ENCODE data around the gene EME1. TPM values are rescaled to one million over a fixed set of nuclear protein-coding genes. Genes with fewer than 3 reads are reported as not detected.
"Not testable (repeated sequence)": the region's sequence is repeated elsewhere in the genome, so short reads cannot be mapped to it uniquely, and the experiment has no call there.

The EME1 gene
- total RNA-seq, 3 donors from 2014 or later, result 0.76 to 4.0 (median 1.8) TPM

- DNase-seq (no peak), ATAC-seq (no peak)
- Histone ChIP-seq H3K4me1 (ENCODE audit: low read depth) (no peaks in the 10 kb centered on the region), H3K9me3 (no peaks in the 10 kb centered on the region), H3K36me3 (ENCODE audit: low read depth) (no peaks in the 10 kb centered on the region), H3K4me3 (no peak overlapping the region)
- TF ChIP-seq CTCF (IDR thresholded peaks at IDR 0.05), result no peak
- intact Hi-C loops (cut with DNase I, micrococcal nuclease), result no loop called here
These were observed 43.3 kb upstream of the EME1 start for GRCh38 chr17:50329716-50330115.

GRCh38 chr17:50330151-50330775 lies 42.8 kb upstream of the EME1 start:
- ATAC-seq (no peak), DNase-seq (no peak)
- Histone ChIP-seq H3K9me3 (no peaks in the 10 kb centered on the region), H3K4me1 (ENCODE audit: low read depth) (no peaks in the 10 kb centered on the region), H3K4me3 (no peak overlapping the region), H3K36me3 (ENCODE audit: low read depth) (no peaks in the 10 kb centered on the region)
- intact Hi-C loops (cut with DNase I, micrococcal nuclease), result no loop called here
- TF ChIP-seq CTCF (IDR thresholded peaks at IDR 0.05), result no peak

GRCh38 chr17:50331085-50331791 lies 41.8 kb upstream of the EME1 start:
- H3K36me3 ChIP-seq (ENCODE audit: low read depth), result no peaks in the 10 kb centered on the region
- H3K4me3 ChIP-seq, result no peak overlapping the region
- DNase-seq (no peak), ATAC-seq (no peak)
- H3K4me1 ChIP-seq (ENCODE audit: low read depth), result no peaks in the 10 kb centered on the region
- no peak for TF ChIP-seq CTCF (IDR thresholded peaks at IDR 0.05)
- intact Hi-C loops (cut with DNase I, micrococcal nuclease), result no loop called here
- no peaks in the 10 kb centered on the region for H3K9me3 ChIP-seq

- intact Hi-C loops (cut with DNase I, micrococcal nuclease), result no loop called here
- ATAC-seq (no peak), DNase-seq (no peak)
- no peak for TF ChIP-seq CTCF (IDR thresholded peaks at IDR 0.05)
- no peak overlapping the region for H3K4me3 ChIP-seq
- no peaks in the 10 kb centered on the region for H3K9me3 ChIP-seq
- no peaks in the 10 kb centered on the region for H3K4me1 ChIP-seq (ENCODE audit: low read depth)
- no peaks in the 10 kb centered on the region for H3K36me3 ChIP-seq (ENCODE audit: low read depth)
These were observed 40.8 kb upstream of the EME1 start for GRCh38 chr17:50332196-50332595.

- intact Hi-C loops (cut with DNase I, micrococcal nuclease); H3K9me3 ChIP-seq; H3K4me3 ChIP-seq; H3K36me3 ChIP-seq (ENCODE audit: low read depth); ATAC-seq; DNase-seq; H3K4me1 ChIP-seq (ENCODE audit: low read depth): not testable (repeated sequence)
These were observed 39.6 kb upstream of the EME1 start for GRCh38 chr17:50333291-50334057.

GRCh38 chr17:50337956-50338355 lies 35.1 kb upstream of the EME1 start:
- no peak for TF ChIP-seq CTCF (IDR thresholded peaks at IDR 0.05)
- Histone ChIP-seq H3K4me3 (no peak overlapping the region), H3K9me3 (no peaks in the 10 kb centered on the region), H3K36me3 (ENCODE audit: low read depth) (no peaks in the 10 kb centered on the region), H3K4me1 (ENCODE audit: low read depth) (no peaks in the 10 kb centered on the region)
- intact Hi-C loops (cut with DNase I, micrococcal nuclease), result no loop called here
- ATAC-seq, result no peak
- no peak for DNase-seq
